Left ventricle myocardium inferior (tissue), 1 donor: ENCODE results near the gene MYH8. TPM values are rescaled to one million over a fixed set of nuclear protein-coding genes. Genes with fewer than 3 reads are reported as not detected.

ENCODE experiments used
- DNase-seq: peaks from one replicate; pipeline ENCODE4 v3.0.0-alpha.2; 2020
- H3K27ac ChIP-seq: fragments of 200-600 bp; replicated peaks from 2 replicates; pipeline ENCODE4 v1.8.0; 2021
- H3K27me3 ChIP-seq: fragments of 200-600 bp; 2 replicates; pipeline ENCODE4 v1.8.0; 2021; ENCODE audit warnings: low read depth
- H3K36me3 ChIP-seq: fragments of 200-600 bp; 2 replicates; pipeline ENCODE4 v1.8.0; 2021
- H3K4me1 ChIP-seq: fragments of 200-600 bp; 2 replicates; pipeline ENCODE4 v1.8.0; 2021
- H3K4me3 ChIP-seq: fragments of 200-600 bp; 2 replicates; pipeline ENCODE4 v1.8.0; 2021; ENCODE audit warnings: mild to moderate bottlenecking, moderate library complexity
- H3K9me3 ChIP-seq: fragments of 200-600 bp; replicated peaks from 2 replicates; pipeline ENCODE4 v1.8.0; 2021
- CTCF ChIP-seq: fragments of 200-600 bp; IDR thresholded peaks from 2 replicates; pipeline ENCODE4 v1.8.0; 2021; ENCODE audit warnings: antibody characterized with exemption, mild to moderate bottlenecking, borderline replicate concordance
- intact Hi-C: fragments of 100-400 bp; cut with micrococcal nuclease; formaldehyde crosslinking; loops from one replicate; pipeline ENCODE4 v1.11.0; 2022
- total RNA-seq: library from RNA; stranded (reverse); fragmentation: NEBNext Ultra II Directional; extraction: Animal tissue kit (Norgen Biotek cat#: 25700); gene quantifications from one replicate; pipeline ENCODE4 v1.2.1, GENCODE V29; 2021
- donor health status: DM: no; HTN: yes; CAD: no; lungs with severe emphysema.

MYH8 gene
- total RNA-seq, 1 donor from 2014 or later, result not detected

GRCh38 chr17:10457952-10458351 lies 36.2 kb upstream of the MYH8 start:
- no peak overlapping the region for H3K27ac ChIP-seq
- intact Hi-C loops, result no loop called here
- H3K27me3 ChIP-seq, result peaks cover 16% of the 10 kb centered on the region
- no peaks in the 10 kb centered on the region for H3K9me3 ChIP-seq
- TF ChIP-seq CTCF, result no peak
- H3K4me1 ChIP-seq, result no peaks in the 10 kb centered on the region
- no peak overlapping the region for H3K4me3 ChIP-seq
- H3K36me3 ChIP-seq, result no peaks in the 10 kb centered on the region
- no peak for DNase-seq

- no peak overlapping the region for H3K27ac ChIP-seq
- no peaks in the 10 kb centered on the region for H3K4me1 ChIP-seq
- no peak for TF ChIP-seq CTCF
- intact Hi-C loops, result no loop called here
- no peaks in the 10 kb centered on the region for H3K36me3 ChIP-seq
- H3K27me3 ChIP-seq, result no peaks in the 10 kb centered on the region
- H3K9me3 ChIP-seq, result no peaks in the 10 kb centered on the region
- no peak overlapping the region for H3K4me3 ChIP-seq
- no peak for DNase-seq
Observed at GRCh38 chr17:10447026-10447931, 25.5 kb upstream of the MYH8 start.

DNA sequence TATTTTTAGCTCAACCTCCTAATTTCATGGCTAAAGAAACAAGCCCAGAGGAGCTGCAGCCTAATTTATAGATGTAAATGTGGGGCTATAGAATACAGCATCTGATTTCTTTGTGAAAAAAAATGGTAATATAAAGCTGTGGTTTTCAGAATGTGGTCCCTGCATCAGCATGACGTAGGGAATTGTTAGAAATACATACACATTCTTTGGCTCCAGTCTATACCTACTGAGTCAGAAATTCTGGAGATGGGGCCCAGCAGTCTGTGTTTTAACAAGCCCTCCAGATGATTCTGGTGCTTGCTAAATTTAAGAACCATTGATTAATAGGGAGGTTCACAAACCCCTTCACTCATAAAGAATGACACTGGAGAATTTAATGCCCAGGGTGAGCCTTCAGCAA lies 18.1 kb upstream of the MYH8 start:
- H3K27me3 ChIP-seq, result no peaks in the 10 kb centered on the region
- intact Hi-C loops, result no loop called here
- DNase-seq, result no peak

DNA sequence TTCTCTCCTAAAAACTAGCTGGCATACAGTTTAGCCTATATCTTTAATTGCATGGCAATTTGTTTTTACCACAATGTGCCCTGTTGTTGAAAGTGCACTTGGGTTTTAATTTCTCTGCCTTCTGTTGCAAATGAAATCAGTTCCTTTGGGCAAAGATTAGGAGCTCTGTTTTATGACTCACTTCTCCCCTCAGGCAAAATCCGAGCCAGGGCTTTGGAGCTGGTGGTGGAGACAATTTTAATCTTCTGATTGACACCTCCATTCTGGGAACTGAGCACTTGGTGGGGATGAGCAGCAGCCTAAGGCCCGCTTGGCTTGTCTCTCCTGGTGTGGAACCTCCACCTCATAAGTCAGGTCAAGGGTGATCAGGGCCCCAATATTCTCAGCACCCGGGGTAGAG lies 13.3 kb upstream of the MYH8 start:
- H3K4me3 ChIP-seq, result no peak overlapping the region
- no peaks in the 10 kb centered on the region for H3K4me1 ChIP-seq
- H3K9me3 ChIP-seq, result peaks cover 8% of the 10 kb centered on the region
- no peak for TF ChIP-seq CTCF
- H3K27me3 ChIP-seq, result no peaks in the 10 kb centered on the region
- no peak overlapping the region for H3K27ac ChIP-seq
- intact Hi-C loops, result no loop called here
- DNase-seq, result no peak
- no peaks in the 10 kb centered on the region for H3K36me3 ChIP-seq

More for the DNA sequence above, 18.1 kb upstream of the MYH8 start:
- Histone ChIP-seq H3K4me3 (no peak overlapping the region), H3K27ac (no peak overlapping the region), H3K9me3 (no peaks in the 10 kb centered on the region), H3K36me3 (no peaks in the 10 kb centered on the region), H3K4me1 (no peaks in the 10 kb centered on the region)
- TF ChIP-seq CTCF, result no peak

DNA sequence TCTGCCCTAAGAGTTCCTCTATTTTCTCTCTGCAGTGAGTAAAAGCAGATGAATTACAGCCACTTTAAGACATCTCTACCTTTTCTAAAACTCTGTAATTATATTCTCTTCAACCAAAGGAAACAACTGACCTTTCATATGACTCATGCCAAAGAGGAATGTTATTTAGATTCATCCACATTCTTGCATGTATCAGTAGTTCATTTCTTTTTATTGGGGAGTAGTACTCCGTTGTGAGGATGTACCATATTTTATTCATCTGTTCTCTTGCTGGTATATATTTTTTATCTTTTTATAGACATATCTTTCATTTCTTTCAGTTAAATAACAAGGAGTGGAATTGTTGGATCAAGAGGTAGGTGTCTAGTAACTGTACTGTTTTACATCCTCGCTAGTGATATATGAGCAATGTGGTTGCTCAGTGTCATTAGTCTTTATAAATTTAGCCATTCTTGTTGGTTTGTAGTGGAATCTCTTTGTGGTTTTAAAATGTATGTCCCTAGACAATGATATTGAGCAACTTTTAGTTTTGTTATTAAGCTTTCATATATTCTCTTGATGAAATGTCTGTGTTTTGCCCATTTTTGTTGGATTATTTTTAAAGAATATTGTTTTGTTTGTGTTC lies 7.8 kb upstream of the MYH8 start:
- H3K9me3 ChIP-seq, result peaks cover 8% of the 10 kb centered on the region
- no peak for TF ChIP-seq CTCF
- no peaks in the 10 kb centered on the region for H3K27me3 ChIP-seq
- no peaks in the 10 kb centered on the region for H3K4me1 ChIP-seq
- DNase-seq, result no peak
- no peak overlapping the region for H3K27ac ChIP-seq
- no peak overlapping the region for H3K4me3 ChIP-seq
- intact Hi-C loops, result no loop called here
- no peaks in the 10 kb centered on the region for H3K36me3 ChIP-seq
